Cardiac fibroblast (primary cell): ENCODE data around the gene SEPTIN6.

Experiments used
- DNase-seq, 2 donors: peaks; one replicate each; pipeline versions ENCODE4 v3.0.0 to v3.0.0-alpha.2; 2010; ENCODE audit warnings: low read depth in 2 of 2
- H3K4me3 ChIP-seq, 2 donors: replicated peaks in 1 of 2; 1 replicate in 1 of 2; 2 replicates in 1 of 2; pipeline ENCODE4 v1.5.1; 2011; ENCODE audit warnings: low read depth in 2 of 2, low read length in 2 of 2, mild to moderate bottlenecking in 2 of 2, moderate library complexity in 1 of 2
- TF ChIP-seq, protein P1 (sequence below): IDR thresholded peaks from one replicate; pipeline ENCODE4 v1.5.1; 2011; ENCODE audit warnings: low read depth, mild to moderate bottlenecking, low read length, inconsistent platforms

The SEPTIN6 gene

DNA sequence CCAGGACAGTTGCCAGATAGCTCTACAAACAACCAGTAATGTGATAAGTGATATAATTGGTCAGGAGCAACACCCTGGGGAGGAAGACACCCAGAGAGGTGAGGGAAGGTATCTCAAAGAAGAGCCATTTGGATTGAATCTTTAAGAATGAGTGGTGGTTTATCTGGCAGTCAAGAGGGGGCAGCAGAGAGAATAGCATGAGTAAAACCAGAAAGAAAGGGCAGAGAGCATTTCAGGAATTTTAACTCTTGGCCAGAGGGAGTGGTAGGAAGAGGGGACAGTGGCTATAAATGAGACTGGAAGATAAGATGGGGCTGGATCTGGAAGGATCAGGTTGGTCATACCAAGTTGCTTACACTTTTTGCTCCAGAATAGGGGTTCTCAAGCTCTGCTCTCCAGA is 5.9 kb upstream of the SEPTIN6 start:
- peak; percentile 69 to 72 for DNase-seq
- TF ChIP-seq, protein P1, sequence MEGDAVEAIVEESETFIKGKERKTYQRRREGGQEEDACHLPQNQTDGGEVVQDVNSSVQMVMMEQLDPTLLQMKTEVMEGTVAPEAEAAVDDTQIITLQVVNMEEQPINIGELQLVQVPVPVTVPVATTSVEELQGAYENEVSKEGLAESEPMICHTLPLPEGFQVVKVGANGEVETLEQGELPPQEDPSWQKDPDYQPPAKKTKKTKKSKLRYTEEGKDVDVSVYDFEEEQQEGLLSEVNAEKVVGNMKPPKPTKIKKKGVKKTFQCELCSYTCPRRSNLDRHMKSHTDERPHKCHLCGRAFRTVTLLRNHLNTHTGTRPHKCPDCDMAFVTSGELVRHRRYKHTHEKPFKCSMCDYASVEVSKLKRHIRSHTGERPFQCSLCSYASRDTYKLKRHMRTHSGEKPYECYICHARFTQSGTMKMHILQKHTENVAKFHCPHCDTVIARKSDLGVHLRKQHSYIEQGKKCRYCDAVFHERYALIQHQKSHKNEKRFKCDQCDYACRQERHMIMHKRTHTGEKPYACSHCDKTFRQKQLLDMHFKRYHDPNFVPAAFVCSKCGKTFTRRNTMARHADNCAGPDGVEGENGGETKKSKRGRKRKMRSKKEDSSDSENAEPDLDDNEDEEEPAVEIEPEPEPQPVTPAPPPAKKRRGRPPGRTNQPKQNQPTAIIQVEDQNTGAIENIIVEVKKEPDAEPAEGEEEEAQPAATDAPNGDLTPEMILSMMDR, result peak; percentile 66
- no peak overlapping the region for H3K4me3 ChIP-seq

DNA sequence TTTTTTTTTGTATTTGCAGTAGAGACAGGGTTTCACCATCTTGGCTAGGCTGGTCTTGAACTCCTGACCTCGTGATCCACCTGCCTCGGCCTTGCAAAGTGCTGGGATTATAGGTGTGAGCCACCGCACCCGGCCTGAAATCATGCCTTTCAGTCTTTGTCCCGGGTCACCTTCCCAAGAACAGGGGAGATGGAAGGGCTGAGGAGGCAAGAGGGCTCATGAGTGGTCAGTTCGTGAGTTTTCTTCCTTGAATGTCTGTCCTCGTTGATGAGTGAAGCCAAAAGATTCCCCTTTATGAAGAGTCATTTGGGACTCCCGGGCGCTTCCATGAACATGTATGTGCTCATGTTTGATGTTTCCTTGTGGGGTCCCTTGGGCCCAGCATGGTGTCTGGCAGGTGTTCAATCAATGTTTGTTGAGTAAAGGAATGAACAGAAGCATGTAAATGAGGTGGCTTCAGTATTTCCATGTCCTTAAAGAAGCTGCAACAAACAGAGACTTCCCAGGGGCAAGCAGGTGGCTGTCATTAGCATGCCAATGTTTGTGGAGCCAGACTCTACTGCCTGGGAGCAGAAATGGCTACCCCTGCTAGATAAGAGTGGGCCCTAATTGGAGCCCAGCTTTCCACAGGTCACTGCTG is 3.4 kb upstream of the SEPTIN6 start:
- DNase-seq, result no peak
- no peak overlapping the region for H3K4me3 ChIP-seq
- TF ChIP-seq, protein P1, result no peak

- no peak for DNase-seq
- TF ChIP-seq, protein P1, result no peak
- no peak overlapping the region for H3K4me3 ChIP-seq
Measured at GRCh38 chrX:119695535-119696050, 2.6 kb upstream of the SEPTIN6 start.

DNA sequence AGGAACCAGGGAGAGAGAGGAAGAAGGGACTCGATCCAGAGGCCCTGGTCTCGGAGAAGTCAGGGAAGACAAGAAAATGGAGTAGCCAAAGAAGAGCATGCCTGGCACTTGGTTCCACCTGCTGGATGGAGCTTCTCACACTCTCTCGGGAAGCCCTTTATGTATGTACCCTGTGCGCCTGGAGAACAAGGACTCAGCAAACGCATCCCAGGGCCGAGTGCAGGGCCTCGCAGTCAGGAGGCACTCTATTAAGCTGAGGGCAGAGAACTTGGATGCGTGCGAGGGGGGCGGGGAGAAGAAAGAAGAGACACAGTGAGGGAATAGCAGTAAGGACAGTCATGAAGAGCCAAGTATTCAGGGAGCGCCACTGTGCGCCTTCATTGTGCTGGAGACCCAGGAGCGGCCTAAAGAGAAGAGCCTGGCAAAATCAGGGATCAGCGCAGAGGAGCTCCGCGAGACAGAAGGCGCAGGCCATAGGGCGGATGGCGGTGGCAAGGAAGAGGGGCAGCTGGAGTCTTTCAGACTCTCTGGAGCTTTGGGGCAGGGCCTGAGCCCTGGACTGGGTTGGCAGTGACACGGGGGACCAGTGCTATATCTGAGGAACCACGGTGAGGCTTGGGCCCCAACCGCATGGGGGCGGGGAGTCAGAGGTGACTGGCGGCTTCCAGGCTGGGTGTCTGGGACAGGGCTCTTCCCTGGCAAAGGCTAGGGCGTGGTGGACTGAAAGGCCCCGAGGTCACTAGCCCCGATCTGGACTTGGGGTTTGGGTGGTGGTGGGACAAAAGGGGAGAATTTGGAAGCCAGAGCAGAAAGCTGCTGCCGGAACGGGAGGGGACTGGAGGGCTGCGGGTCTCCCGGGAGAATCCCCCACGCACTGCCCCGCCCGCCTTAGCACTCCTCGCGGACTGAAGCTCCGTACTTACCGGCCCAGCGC is 1.9 kb upstream of the SEPTIN6 start:
- TF ChIP-seq, protein P1, result no peak
- no peak overlapping the region for H3K4me3 ChIP-seq
- DNase-seq, result no peak

DNA sequence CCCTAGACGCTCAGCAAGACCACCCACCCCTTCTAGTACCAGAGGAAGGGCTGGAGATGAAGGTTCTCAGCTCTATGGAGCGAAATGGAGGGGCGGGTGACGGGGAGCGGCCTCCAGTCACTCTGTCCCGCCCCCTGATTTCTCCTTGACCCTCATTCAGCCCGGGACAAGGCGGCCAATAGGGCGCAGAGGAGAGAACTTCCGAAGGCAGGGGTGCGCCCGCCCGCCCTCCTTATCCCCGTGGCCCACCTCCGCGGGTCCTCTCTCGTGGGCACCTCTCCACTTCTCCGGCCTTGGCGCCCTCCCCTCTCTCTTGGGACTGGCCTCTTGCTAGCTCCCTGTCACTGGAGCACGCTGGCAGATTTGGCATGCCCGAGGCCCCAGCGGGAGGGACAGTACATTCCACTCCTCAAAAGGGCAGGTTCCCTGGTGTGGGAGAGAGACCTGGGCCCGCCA is 1.1 kb upstream of the SEPTIN6 start:
- DNase-seq, result no peak
- no peak overlapping the region for H3K4me3 ChIP-seq
- TF ChIP-seq, protein P1, result no peak

- DNase-seq, result peak; percentile 53 to 67
- H3K4me3 ChIP-seq, result peak overlapping the region; percentile 74 to 75
- TF ChIP-seq, protein P1, result peak; percentile 24
Measured at GRCh38 chrX:119692191-119693039, 553 bp downstream of the SEPTIN6 start.
